Gastrocnemius medialis (tissue), 4 donors: ENCODE measurements around the gene CDH5.

Experiments
- POLR2A ChIP-seq, 2 donors: fragments of 450-650 bp; IDR thresholded peaks; one replicate each; pipeline ENCODE4 v1.6.1; 2017; ENCODE audit warnings: antibody characterized with exemption in 2 of 2, mild to moderate bottlenecking in 2 of 2, moderate library complexity in 2 of 2
- TF ChIP-seq, protein P1 (sequence below), 5 experiments: fragments of 450-650 bp in 3 of 5; fragments of 200-600 bp in 2 of 5; sonication (generic) in 2 of 5; IDR thresholded peaks in 4 of 5; conservative IDR thresholded peaks in 1 of 5; 1 replicate in 4 of 5; 2 replicates in 1 of 5; pipeline ENCODE4 v1.5.1; 2016 to 2019; ENCODE audit warnings: antibody characterized with exemption in 5 of 5, mild to moderate bottlenecking in 3 of 5, moderate library complexity in 3 of 5

DNA sequence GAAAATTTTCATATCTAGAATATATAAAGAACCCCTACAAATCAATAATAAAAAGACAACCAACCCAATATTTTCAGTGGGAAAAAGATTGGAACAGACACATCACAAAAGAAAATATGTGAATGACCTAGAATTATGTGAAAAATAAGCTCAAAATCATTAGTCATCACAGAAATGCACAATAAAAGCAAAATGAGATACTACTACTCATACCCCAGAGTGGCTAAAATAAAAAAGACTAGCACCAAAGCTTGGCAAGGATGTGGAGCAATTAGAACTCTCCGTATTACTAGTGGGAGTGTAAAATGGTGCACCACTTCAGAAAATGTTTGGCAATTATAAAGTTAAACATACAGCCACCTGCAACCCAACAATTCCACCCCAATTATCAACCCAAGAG, 48.0 kb upstream of the CDH5 start:
- TF ChIP-seq, protein P1, sequence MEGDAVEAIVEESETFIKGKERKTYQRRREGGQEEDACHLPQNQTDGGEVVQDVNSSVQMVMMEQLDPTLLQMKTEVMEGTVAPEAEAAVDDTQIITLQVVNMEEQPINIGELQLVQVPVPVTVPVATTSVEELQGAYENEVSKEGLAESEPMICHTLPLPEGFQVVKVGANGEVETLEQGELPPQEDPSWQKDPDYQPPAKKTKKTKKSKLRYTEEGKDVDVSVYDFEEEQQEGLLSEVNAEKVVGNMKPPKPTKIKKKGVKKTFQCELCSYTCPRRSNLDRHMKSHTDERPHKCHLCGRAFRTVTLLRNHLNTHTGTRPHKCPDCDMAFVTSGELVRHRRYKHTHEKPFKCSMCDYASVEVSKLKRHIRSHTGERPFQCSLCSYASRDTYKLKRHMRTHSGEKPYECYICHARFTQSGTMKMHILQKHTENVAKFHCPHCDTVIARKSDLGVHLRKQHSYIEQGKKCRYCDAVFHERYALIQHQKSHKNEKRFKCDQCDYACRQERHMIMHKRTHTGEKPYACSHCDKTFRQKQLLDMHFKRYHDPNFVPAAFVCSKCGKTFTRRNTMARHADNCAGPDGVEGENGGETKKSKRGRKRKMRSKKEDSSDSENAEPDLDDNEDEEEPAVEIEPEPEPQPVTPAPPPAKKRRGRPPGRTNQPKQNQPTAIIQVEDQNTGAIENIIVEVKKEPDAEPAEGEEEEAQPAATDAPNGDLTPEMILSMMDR (IDR thresholded peaks at IDR 0.05 in 4 of 5, conservative IDR thresholded peaks at IDR 0.05 in 1 of 5), result no peak
- no peak for TF ChIP-seq POLR2A (IDR thresholded peaks at IDR 0.05)
